SK-N-SH treated with all-trans-retinoic acid at 6 μM for 48 hours (cell line): Measurements from ENCODE around the gene CAMK1.

ENCODE experiments used
- ARNTL ChIP-seq: fragments of 450-650 bp; formaldehyde crosslinking; IDR thresholded peaks from 2 replicates; pipeline ENCODE4 v1.5.0; 2020; ENCODE audit warnings: low read depth, mild to moderate bottlenecking, moderate library complexity, borderline replicate concordance
- BACH2 ChIP-seq: fragments of 250-450 bp; sonication (Bioruptor Pico); IDR thresholded peaks from 2 replicates; pipeline ENCODE4 v1.9.0; 2021; ENCODE audit warnings: mild to moderate bottlenecking, borderline replicate concordance
- CREB5 ChIP-seq: fragments of 250-450 bp; sonication (Bioruptor Pico); IDR thresholded peaks from 2 replicates; pipeline ENCODE4 v1.5.1; 2020; ENCODE audit warnings: low read depth, mild to moderate bottlenecking, moderate library complexity
- GLIS3 ChIP-seq: fragments of 250-450 bp; sonication (Bioruptor Pico); IDR thresholded peaks from 2 replicates; pipeline ENCODE4 v1.5.0; 2020; ENCODE audit warnings: mild to moderate bottlenecking, moderate library complexity
- ZFP3 ChIP-seq: fragments of 250-450 bp; sonication (Bioruptor Pico); IDR thresholded peaks from 2 replicates; pipeline ENCODE4 v1.5.0; 2020; ENCODE audit warnings: mild to moderate bottlenecking, moderate library complexity
- ZFP30 ChIP-seq: fragments of 450-650 bp; formaldehyde crosslinking; IDR thresholded peaks from 2 replicates; pipeline ENCODE4 v1.5.0; 2022; ENCODE audit warnings: mild to moderate bottlenecking, moderate library complexity
- ZNF565 ChIP-seq: fragments of 450-650 bp; formaldehyde crosslinking; conservative IDR thresholded peaks from 2 replicates; pipeline ENCODE4 v1.5.0; 2020; ENCODE audit warnings: low read depth, mild to moderate bottlenecking, moderate library complexity
- ZNF70 ChIP-seq: fragments of 450-650 bp; formaldehyde crosslinking; IDR thresholded peaks from 2 replicates; pipeline ENCODE4 v1.5.0; 2020; ENCODE audit warnings: mild to moderate bottlenecking, moderate library complexity

GRCh38 chr3:9750556-9751411 lies 19.0 kb downstream of the CAMK1 start:
- TF ChIP-seq ARNTL (CRISPR knock-in tag) (no peak), BACH2 (CRISPR knock-in tag) (no peak), GLIS3 (CRISPR knock-in tag) (no peak), ZNF565 (no peak), ZFP30 (no peak), ZFP3 (CRISPR knock-in tag) (no peak), ZNF70 (CRISPR knock-in tag) (no peak), CREB5 (CRISPR knock-in tag) (no peak)
